Ecto neural progenitor cell (in vitro differentiated cells): Measurements from ENCODE around the gene MAN1C1.

Experiments used
- DNase-seq: peaks from one replicate; pipeline ENCODE4 v3.0.0-alpha.2; 2018; ENCODE audit warnings: low spot score

The MAN1C1 gene

DNA sequence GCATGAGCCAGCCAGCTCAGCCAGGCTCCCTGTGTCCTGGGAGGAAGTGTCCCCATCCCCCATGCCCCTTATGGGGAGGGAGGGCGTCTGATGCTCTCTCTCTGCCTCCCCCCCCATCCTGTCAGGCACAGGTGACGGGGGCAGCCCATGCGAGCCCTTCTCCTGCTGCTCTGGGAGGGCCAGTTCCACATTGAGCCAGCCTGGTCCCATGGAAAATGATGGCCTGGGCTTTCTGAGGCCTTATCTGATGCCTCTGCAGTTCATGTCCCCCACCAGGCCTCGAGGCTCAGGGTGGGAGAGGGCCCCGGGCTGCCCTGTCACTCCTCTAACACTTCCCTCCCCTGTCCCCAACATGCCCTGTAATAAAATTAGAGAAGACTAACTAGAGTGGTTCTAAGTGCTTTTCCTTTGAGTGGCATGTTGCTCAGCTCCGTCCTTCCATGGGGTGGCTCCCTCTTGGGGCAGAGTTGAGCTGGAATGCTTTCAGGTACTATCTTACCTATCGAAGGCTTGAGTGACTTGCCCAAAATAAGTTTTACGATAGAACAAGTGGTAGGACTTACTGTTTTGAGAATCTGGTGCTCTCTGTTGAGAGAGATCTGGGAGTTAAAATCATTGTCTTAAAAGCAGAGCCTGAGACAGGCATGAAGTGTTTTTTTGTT lies 201.4 kb downstream of the MAN1C1 start:
- no peak for DNase-seq

DNA sequence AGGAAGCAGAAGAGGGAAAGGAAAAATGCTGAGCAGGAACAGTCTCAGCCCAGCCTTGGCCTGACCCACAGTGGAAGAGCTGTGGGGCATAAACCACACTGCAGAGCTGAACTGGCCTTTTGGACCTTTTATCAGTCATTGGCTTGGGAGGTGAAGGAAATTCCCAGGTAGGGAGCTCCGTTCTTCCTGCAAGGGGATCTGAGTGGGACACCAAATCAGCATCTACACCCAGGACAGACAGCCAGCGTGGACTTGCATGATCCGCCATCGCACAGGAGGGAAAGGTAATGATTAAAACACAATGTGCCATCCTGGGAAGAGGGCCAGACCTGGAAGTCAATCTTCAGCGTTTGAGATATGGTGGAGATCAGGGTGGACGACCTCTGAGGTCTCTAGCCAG lies 202.0 kb downstream of the MAN1C1 start:
- no peak for DNase-seq

DNA sequence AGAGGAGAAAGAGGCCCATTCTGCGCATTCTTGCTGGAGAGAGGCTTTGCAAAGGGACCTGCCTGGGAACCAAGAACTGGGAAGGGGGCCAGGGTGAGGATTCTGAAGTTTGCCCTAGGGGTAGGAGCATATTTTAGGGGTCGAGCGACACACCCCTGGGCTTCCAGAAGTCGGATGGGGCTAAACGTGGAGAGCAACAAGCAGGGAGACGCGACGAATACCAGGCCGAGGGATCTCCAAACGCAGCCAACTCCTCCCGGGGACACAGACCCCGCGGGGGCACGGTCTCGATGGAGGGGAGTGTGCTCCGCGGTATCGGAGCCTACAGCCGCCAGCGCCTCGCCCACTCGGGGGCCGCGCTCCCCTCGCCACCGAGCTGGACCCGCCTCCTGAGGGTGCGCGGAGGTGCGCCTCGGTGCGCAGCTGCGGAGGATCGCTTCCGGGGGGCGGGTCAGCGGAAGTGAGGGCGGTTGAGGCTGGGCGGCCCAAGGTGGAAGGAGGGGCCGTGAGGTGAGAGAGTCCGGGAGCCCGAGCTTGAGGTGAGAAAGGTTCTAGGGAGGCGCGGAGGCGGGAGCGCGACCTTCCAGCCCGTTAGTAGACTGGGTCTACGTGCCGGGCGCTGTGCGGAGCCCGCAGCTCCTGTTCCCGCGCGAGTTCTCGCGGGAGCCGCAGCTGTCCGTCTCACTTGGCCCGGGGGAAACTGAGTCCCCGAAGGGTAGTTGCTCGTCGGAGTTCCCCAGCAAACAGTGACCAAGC lies 203.1 kb downstream of the MAN1C1 start, which contains the start of gene MTFR1L:
TSS of gene MTFR1L (plus strand) at position 464 of the 756 bp plus-strand sequence. CDS start 3,151 bp downstream, outside the sequence.
- DNase-seq: peak; percentile 89

DNA sequence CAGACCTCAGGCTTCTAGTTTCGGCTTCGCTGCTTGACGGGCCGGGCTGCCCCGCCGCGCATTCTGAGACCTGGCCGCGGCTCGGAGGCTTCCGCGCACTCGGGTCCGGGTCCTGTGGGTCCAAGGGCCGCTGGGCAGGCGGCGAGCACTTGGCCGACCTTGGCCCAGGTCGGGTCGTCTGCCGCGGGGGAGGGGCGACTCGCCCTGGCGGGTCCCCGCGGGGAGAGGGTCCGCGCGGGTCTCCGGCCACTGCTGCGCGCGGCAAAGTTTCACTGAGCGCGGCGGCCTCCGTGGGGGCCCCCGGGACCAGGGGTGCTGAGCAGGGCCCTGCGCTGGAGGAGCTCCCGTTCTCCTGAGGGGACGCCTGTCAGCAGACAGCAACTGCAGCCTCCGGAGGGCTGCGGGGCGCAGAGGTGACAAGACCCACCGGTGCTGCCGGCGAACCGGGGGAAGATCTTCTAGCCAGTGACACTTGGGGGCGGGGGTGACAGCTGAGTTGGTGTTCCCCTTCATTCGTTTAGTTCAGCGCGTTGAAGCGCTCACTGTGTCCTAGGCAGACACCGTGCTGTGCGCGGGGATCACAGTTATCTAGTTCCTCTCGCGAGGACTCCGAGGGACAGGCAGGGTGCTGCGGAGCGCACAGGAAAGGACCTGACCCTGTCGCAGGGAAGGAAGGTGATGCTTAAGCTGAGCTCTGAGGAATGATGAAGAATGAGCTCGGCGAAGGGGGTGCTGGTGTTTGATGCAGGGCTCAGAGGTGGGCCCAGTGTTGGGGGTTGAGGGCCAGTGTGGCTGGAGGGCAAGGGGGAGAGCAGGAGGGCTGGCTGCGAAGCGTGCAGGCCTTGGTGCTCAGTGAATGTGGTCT lies 203.9 kb downstream of the MAN1C1 start:
- DNase-seq: peak; percentile 69

DNA sequence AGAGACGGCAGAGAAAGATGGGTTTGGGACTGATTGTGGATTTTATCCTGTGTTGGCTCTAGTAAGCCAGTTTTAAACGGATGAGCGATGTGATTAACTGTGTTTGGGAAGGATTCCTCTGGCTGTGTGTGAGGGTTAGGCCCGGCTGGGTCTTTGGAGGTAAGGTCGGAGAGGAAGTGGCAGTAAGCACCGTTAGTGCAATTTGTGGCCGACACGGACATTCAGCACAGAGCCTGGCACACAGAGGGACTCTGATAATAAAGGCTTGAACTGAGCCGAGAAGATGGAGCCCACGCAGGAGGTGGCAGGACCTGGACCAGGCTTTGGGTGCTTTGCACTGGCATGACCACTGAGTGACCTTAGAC lies 204.5 kb downstream of the MAN1C1 start:
- DNase-seq: no peak

DNA sequence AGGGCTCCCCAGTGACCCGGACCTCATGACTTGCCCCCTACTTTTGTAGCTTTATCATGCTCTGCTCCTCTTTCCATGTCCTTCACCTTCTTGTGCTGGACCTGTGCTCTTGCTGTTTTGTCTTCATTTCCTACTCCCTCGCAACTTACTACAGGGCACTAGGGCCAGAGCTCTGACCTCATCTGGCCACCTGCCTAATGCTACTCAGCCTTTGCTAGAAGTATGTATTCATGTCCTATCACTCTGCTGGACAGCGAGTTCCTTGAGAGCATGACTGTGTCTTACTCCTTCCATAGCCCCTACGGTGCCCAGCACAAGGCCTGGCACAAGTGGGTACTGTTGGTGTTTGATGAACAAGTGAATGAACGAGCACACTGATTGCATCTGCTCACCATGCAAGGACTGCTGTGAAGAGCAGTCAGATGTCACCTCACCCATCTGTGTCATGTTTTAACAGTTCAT lies 205.1 kb downstream of the MAN1C1 start:
- DNase-seq: no peak

DNA sequence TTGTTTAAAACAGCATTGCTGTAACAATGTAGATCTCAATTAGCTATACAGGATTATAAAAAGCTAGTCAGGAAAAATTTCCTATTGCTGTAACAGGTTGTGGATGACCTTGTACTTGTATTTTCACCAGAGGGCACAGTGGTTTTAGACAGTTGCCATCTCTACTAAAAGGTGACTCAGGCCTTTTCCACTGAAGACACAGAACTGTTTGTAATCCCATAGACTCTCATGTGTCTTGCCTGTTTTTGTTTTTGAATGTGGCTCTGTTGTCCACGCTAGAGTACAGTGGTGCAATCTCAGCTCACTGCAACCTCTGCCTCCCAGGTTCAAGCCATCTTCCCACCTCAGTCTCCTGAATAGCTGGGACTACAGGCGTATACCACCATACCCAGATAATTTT lies 209.0 kb downstream of the MAN1C1 start:
- DNase-seq: no peak

DNA sequence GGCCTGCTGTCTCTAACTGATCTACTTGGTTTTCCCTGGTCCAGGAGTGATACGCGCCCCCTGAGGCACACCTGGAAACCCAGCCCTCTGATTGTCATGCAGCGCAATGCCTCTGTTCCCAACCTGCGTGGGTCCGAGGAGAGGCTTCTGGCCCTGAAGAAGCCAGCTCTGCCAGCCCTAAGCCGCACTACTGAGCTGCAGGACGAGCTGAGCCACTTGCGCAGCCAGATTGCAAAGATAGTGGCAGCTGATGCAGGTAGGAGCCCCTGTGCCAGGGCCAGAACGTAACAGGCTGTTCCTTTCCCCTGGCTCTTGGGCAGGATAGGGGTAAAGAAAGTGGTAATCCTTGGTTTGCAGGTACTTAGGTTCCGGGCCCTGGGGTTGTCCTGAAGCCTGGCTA lies 210.0 kb downstream of the MAN1C1 start:
- no peak for DNase-seq

DNA sequence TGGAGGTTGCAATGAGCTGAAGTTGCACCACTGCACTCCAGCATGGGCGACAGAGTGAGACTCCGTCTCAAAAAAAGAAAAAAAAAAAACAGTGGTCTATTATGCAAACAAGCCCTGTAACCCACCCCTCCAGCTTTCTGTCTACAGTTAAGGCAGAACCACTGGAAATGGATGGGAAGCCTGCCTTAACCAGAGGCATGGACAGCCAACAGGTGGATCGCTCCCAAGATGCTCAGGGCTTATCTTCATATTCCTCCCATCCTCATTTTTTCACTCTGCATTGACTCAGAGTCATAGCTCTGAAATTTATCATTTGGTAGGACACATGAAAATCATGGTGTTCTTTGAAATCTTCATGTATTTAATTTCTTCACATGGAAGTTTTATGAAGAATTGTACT lies 211.9 kb downstream of the MAN1C1 start:
- no peak for DNase-seq

DNA sequence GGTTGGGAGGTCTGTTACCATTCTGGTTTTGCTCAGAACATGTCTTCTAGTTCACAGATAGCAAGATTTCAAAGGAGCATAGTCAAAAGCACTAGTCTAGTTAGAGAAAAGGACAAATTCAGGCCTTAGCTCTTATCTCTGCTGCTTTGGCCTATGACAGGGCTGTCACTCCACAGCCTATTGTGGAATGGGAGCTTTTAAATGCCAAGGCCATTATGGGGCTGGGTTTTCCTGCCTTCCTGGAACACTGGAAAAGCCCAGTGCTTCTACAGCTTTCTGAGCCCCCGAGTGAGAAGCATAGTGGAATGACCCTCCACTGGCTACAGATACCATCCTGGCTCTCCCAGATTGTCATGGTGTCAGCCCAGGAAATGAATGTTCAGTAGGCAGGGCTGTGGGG lies 212.5 kb downstream of the MAN1C1 start:
- DNase-seq: no peak

DNA sequence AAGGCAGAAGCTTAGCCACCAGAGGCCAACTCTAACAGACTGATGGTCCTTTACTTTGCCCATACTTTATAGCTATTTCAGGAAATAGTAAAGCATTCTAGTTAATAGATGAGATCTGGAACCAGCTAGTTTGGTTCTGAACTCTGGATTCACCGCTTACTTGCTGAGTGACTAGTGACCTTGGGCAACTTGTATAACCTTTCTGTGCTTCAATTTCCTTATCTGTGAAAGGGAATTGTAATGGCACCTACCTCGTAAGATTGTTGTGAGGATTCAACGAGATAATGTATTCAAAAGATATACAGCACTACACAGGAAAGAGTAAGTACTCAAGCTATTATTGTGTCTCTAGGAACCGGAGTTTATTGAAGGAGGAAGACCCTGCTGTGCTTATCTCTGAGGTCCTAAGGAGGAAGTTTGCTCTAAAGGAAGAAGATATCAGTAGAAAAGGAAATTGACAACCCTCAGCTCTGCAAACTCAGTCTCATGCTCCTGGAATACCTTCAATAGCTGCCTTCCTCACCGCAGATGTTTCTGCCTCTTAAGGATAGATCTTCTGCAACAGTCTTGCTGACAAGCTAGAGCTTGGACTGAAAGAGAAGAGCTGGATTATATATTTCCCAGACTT lies 215.1 kb downstream of the MAN1C1 start:
- no peak for DNase-seq

DNA sequence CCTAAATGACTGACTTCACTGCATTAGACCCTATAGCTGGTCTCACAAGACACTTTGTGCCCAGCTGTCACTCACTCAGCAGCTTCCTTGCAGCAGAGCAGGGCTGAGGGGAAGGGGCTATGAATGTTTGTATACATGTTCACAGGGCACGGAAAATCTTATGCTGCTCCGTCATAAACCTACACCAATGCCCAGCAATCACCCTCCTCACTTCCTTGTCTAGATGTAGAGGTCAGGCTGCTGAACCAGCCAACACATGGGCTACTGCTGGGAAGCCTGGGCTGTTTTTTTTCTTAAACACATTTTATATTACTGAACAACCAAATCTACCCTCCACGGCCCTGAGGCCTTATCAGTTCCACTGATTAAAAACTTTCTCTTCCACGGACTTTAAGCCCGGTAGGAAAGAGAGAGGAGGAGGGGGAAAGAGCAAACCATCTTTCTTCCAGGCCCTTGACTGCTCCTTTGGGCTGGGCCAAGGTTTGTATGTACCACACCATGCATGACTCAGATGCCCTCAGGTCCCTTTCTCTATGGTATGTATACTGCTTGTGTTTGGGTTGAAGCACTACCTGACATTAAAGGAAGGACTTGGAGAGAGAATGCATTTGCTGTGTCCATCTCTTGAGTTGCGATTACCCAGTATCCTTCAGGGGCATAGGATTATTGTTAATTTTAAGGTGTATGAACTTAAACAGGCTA lies 215.9 kb downstream of the MAN1C1 start:
- no peak for DNase-seq

DNA sequence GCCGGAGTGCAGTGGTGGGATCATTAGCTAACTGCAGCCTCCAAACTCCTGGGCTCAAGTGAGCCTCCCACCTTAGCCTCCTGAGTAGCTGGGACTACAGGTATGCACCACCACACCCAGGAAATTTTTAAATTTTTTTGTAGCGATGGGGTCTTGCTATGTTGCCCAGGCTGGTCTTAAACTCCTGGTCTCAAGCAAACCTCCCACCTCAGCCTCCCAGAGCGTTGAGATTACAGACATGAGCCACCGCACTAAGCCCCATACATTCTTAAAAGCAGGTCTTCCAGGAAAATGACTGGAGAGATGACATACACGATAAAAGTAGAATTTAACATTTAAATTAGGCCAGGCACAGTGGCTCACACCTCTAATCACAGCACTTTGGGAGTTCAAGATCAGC lies 216.6 kb downstream of the MAN1C1 start:
- DNase-seq: no peak
